Kidney tubule cell (primary cell): ENCODE measurements around the gene PCK1.

Experiments used
- DNase-seq: peaks from one replicate; pipeline ENCODE4 v3.0.0-alpha.2; 2018; ENCODE audit warnings: low spot score

Gene PCK1

GRCh38 chr20:57589728-57590484 lies 29.0 kb downstream of the PCK1 start:
- no peak for DNase-seq

GRCh38 chr20:57590485-57591288 lies 29.8 kb downstream of the PCK1 start:
- DNase-seq = no peak

GRCh38 chr20:57591289-57592229 lies 30.6 kb downstream of the PCK1 start:
- DNase-seq = no peak

- DNase-seq = no peak
These were observed 31.6 kb downstream of the PCK1 start for GRCh38 chr20:57592263-57593092.

- DNase-seq = no peak
These were observed 32.4 kb downstream of the PCK1 start for GRCh38 chr20:57593134-57593886.

- peak; percentile 30 for DNase-seq
These were observed 33.4 kb downstream of the PCK1 start for GRCh38 chr20:57594092-57594951.

GRCh38 chr20:57595041-57596030 lies 34.4 kb downstream of the PCK1 start:
- DNase-seq = no peak

GRCh38 chr20:57596358-57596757 lies 35.4 kb downstream of the PCK1 start:
- DNase-seq = no peak

- peak; percentile 47 for DNase-seq
These were observed 36.4 kb downstream of the PCK1 start for GRCh38 chr20:57596998-57597939.

- DNase-seq = no peak
These were observed 37.1 kb downstream of the PCK1 start for GRCh38 chr20:57598060-57598459.

- DNase-seq = no peak
These were observed 37.6 kb downstream of the PCK1 start for GRCh38 chr20:57598491-57598890.

- no peak for DNase-seq
These were observed 39.7 kb downstream of the PCK1 start for GRCh38 chr20:57600320-57601210.

GRCh38 chr20:57601211-57601570 lies 40.3 kb downstream of the PCK1 start:
- DNase-seq = no peak

GRCh38 chr20:57601737-57602136 lies 40.8 kb downstream of the PCK1 start:
- DNase-seq = no peak

GRCh38 chr20:57603120-57603519 lies 42.2 kb downstream of the PCK1 start:
- no peak for DNase-seq

GRCh38 chr20:57605045-57605444 lies 44.1 kb downstream of the PCK1 start:
- DNase-seq = no peak
